H9 (cell line): ENCODE measurements around the gene RC3H1. TPM values are rescaled to one million over a fixed set of nuclear protein-coding genes. Genes with fewer than 3 reads are reported as not detected.

Experiments used
- DNase-seq: peaks from one replicate; pipeline ENCODE4 v3.0.0-alpha.2; 2017
- H2AFZ ChIP-seq: one replicate; pipeline ENCODE4 v1.6.1; 2013; ENCODE audit warnings: mild to moderate bottlenecking, low read length, control low read depth, moderate library complexity
- H2AK5ac ChIP-seq: 2 replicates; pipeline ENCODE4 v1.6.1; 2013; ENCODE audit warnings: low read length, control low read depth, mixed read lengths; ENCODE audit not compliant: insufficient read length
- H2BK120ac ChIP-seq: one replicate; pipeline ENCODE4 v1.6.1; 2013; ENCODE audit warnings: low read depth, mild to moderate bottlenecking, low read length, control low read depth, inconsistent platforms; ENCODE audit not compliant: poor library complexity, severe bottlenecking
- H2BK12ac ChIP-seq: 2 replicates; pipeline ENCODE4 v1.6.1; 2013; ENCODE audit warnings: low read length, control low read depth, mixed read lengths, low read depth; ENCODE audit not compliant: insufficient read length
- H2BK15ac ChIP-seq: 2 replicates; pipeline ENCODE4 v1.6.1; 2013; ENCODE audit warnings: low read depth, low read length, control low read depth
- H2BK20ac ChIP-seq: one replicate; pipeline ENCODE4 v1.6.1; 2013; ENCODE audit warnings: low read depth, mild to moderate bottlenecking, low read length, control low read depth, inconsistent platforms; ENCODE audit not compliant: poor library complexity, severe bottlenecking
- H2BK5ac ChIP-seq: 2 replicates; pipeline ENCODE4 v1.6.1; 2013; ENCODE audit warnings: low read length, control low read depth, mixed read lengths; ENCODE audit not compliant: insufficient read length
- H3K14ac ChIP-seq: 2 replicates; pipeline ENCODE4 v1.6.1; 2013; ENCODE audit warnings: low read length, control low read depth; ENCODE audit not compliant: insufficient read depth
- H3K18ac ChIP-seq: 2 replicates; pipeline ENCODE4 v1.6.1; 2013; ENCODE audit warnings: low read depth, mild to moderate bottlenecking, mixed read lengths, low read length, control low read depth; ENCODE audit not compliant: insufficient read length
- H3K23ac ChIP-seq: 2 replicates; pipeline ENCODE4 v1.6.1; 2013; ENCODE audit warnings: low read length, control low read depth, mixed read lengths, low read depth; ENCODE audit not compliant: insufficient read length
- H3K23me2 ChIP-seq: 2 replicates; pipeline ENCODE4 v1.6.1; 2013; ENCODE audit warnings: low read depth, mild to moderate bottlenecking, mixed read lengths, low read length, control low read depth; ENCODE audit not compliant: insufficient read length, poor library complexity, severe bottlenecking
- H3K27ac ChIP-seq: 2 replicates; pipeline ENCODE4 v1.5.1; 2013; ENCODE audit warnings: low read length, control low read depth, mixed read lengths, low read depth; ENCODE audit not compliant: insufficient read length
- H3K27me3 ChIP-seq: 2 replicates; pipeline ENCODE4 v1.6.1; 2013; ENCODE audit warnings: low read length, control low read depth, inconsistent platforms; ENCODE audit not compliant: insufficient read depth
- H3K4ac ChIP-seq: 2 replicates; pipeline ENCODE4 v1.6.1; 2013; ENCODE audit warnings: low read depth, mild to moderate bottlenecking, control low read depth, inconsistent platforms, low read length, moderate library complexity
- H3K4me1 ChIP-seq: 2 replicates; pipeline ENCODE4 v1.6.1; 2013; ENCODE audit warnings: low read length, control low read depth, inconsistent platforms; ENCODE audit not compliant: insufficient read depth
- H3K4me2 ChIP-seq: 2 replicates; pipeline ENCODE4 v1.6.1; 2013; ENCODE audit warnings: low read length, control low read depth, mixed read lengths; ENCODE audit not compliant: insufficient read length, insufficient read depth
- H3K56ac ChIP-seq: 2 replicates; pipeline ENCODE4 v1.6.1; 2013; ENCODE audit warnings: low read depth, mild to moderate bottlenecking, mixed read lengths, low read length, control low read depth; ENCODE audit not compliant: insufficient read length
- H3K79me1 ChIP-seq: 2 replicates; pipeline ENCODE4 v1.6.1; 2013; ENCODE audit warnings: low read depth, mild to moderate bottlenecking, moderate library complexity, low read length, control low read depth, inconsistent platforms; ENCODE audit not compliant: insufficient read depth, poor library complexity, severe bottlenecking
- H3K79me2 ChIP-seq: 2 replicates; pipeline ENCODE4 v1.6.1; 2013; ENCODE audit warnings: low read length, control low read depth, inconsistent platforms; ENCODE audit not compliant: insufficient read depth
- H3K9ac ChIP-seq: 2 replicates; pipeline ENCODE4 v1.6.1; 2013; ENCODE audit warnings: low read length, control low read depth, mixed read lengths; ENCODE audit not compliant: insufficient read length; ENCODE audit errors: extremely low read depth
- H3K9me3 ChIP-seq: one replicate; pipeline ENCODE4 v1.6.1; 2013; ENCODE audit warnings: low read depth, low read length, inconsistent platforms; ENCODE audit not compliant: control insufficient read depth
- H3T11ph ChIP-seq: one replicate; pipeline ENCODE4 v1.6.1; 2013; ENCODE audit warnings: mild to moderate bottlenecking, low read length, control low read depth, inconsistent platforms
- H4K20me1 ChIP-seq: one replicate; pipeline ENCODE4 v1.6.1; 2013; ENCODE audit not compliant: control insufficient read depth, insufficient read length, insufficient read depth
- H4K5ac ChIP-seq: 2 replicates; pipeline ENCODE4 v1.6.1; 2013; ENCODE audit warnings: low read depth, mild to moderate bottlenecking, mixed read lengths, low read length, control low read depth; ENCODE audit not compliant: insufficient read length
- H4K8ac ChIP-seq: replicated peaks from 2 replicates; pipeline ENCODE4 v1.6.1; 2013; ENCODE audit warnings: low read length, control low read depth, mixed read lengths, low read depth; ENCODE audit not compliant: insufficient read length
- H4K91ac ChIP-seq: 2 replicates; pipeline ENCODE4 v1.6.1; 2013; ENCODE audit warnings: low read depth, mild to moderate bottlenecking, moderate library complexity, mixed read lengths, low read length, control low read depth; ENCODE audit not compliant: insufficient read length
- H3K27ac Mint-ChIP-seq, 3 experiments: 2 replicates in 2 of 3; 3 replicates in 1 of 3; pipeline ENCODE4 v1.8.0; 2020 to 2021; ENCODE audit warnings: mixed read lengths in 3 of 3, mild to moderate bottlenecking in 1 of 3, moderate library complexity in 1 of 3
- H3K27me3 Mint-ChIP-seq: 2 replicates; pipeline ENCODE4 v1.8.0; 2021; ENCODE audit warnings: low read depth, mild to moderate bottlenecking, moderate library complexity, mixed read lengths
- H3K36me3 Mint-ChIP-seq, 3 experiments: 2 replicates in 2 of 3; 3 replicates in 1 of 3; pipeline ENCODE4 v1.8.0; 2020 to 2021; ENCODE audit warnings: low read depth in 3 of 3, mixed read lengths in 3 of 3; ENCODE audit not compliant: insufficient read depth in 1 of 3
- H3K4me1 Mint-ChIP-seq, 2 experiments: 2 replicates each; pipeline ENCODE4 v1.8.0; 2020; ENCODE audit warnings: mixed read lengths in 2 of 2
- H3K4me3 Mint-ChIP-seq, 2 experiments: 2 replicates in 1 of 2; 3 replicates in 1 of 2; pipeline ENCODE4 v1.8.0; 2020 to 2021; ENCODE audit warnings: mild to moderate bottlenecking in 2 of 2, mixed read lengths in 2 of 2, moderate library complexity in 1 of 2
- H3K9me3 Mint-ChIP-seq, 2 experiments: 2 replicates in 1 of 2; 3 replicates in 1 of 2; pipeline ENCODE4 v1.8.0; 2020; ENCODE audit warnings: mild to moderate bottlenecking in 2 of 2, mixed read lengths in 2 of 2, moderate library complexity in 1 of 2
- WGBS: extraction: QIAGEN DNeasy Blood & Tissue Kit; methylation state at CpG from one replicate; pipeline ENCODE4 v1.1.7; 2013; ENCODE audit warnings: missing lambda C conversion rate, low lambda C conversion rate, mixed read lengths; ENCODE audit not compliant: insufficient read length; ENCODE audit errors: extremely low coverage; 5-methylcytosine and 5-hydroxymethylcytosine counted together
- total RNA-seq: library from RNA; stranded (reverse); gene quantifications from 2 replicates; pipeline ENCODE4 v1.2.1, GENCODE V29; 2021
- TF ChIP-seq, protein P1 (sequence below): fragments of 200-600 bp; sonication (generic); conservative IDR thresholded peaks from 3 replicates; pipeline ENCODE4 v1.8.0; 2021; ENCODE audit warnings: antibody characterized with exemption, mild to moderate bottlenecking

The RC3H1 gene
- total RNA-seq, 1 experiment from 2014 or later, result 36.1 TPM

- Histone ChIP-seq H3K14ac (no peak overlapping the region), H2BK5ac (no peak overlapping the region), H3K4me2 (no peak overlapping the region), H2AFZ (no peak overlapping the region), H3K79me2 (no peaks in the 10 kb centered on the region), H3K23me2 (no peaks in the 10 kb centered on the region), H3K23ac (no peak overlapping the region), H2BK20ac (no peak overlapping the region), H4K5ac (no peak overlapping the region), H3K4ac (no peak overlapping the region), H3K27ac (no peak overlapping the region), H2BK12ac (no peak overlapping the region), H4K91ac (no peak overlapping the region), H3K56ac (no peak overlapping the region), H2AK5ac (no peak overlapping the region), H2BK15ac (no peak overlapping the region), H2BK120ac (no peak overlapping the region), H3K4me1 (peaks cover 4% of the 10 kb centered on the region; the same call in 1 of the 2 replicates), H3K18ac (no peak overlapping the region), H3K9ac (no peak overlapping the region), H3K27me3 (no peaks in the 10 kb centered on the region), H3T11ph (no peak overlapping the region), H3K9me3 (no peaks in the 10 kb centered on the region), H4K8ac (no peak overlapping the region), H4K20me1 (no peaks in the 10 kb centered on the region), H3K79me1 (no peaks in the 10 kb centered on the region)
- TF ChIP-seq, protein P1, sequence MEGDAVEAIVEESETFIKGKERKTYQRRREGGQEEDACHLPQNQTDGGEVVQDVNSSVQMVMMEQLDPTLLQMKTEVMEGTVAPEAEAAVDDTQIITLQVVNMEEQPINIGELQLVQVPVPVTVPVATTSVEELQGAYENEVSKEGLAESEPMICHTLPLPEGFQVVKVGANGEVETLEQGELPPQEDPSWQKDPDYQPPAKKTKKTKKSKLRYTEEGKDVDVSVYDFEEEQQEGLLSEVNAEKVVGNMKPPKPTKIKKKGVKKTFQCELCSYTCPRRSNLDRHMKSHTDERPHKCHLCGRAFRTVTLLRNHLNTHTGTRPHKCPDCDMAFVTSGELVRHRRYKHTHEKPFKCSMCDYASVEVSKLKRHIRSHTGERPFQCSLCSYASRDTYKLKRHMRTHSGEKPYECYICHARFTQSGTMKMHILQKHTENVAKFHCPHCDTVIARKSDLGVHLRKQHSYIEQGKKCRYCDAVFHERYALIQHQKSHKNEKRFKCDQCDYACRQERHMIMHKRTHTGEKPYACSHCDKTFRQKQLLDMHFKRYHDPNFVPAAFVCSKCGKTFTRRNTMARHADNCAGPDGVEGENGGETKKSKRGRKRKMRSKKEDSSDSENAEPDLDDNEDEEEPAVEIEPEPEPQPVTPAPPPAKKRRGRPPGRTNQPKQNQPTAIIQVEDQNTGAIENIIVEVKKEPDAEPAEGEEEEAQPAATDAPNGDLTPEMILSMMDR, result no peak
- no CpG with 5 or more reads among the region's 6 CpGs for WGBS
- peak overlapping the region in 1 of 3 experiments; percentile 19; a peak in 1 of 7 replicates for H3K27ac Mint-ChIP-seq
- no peaks in the 10 kb centered on the region for H3K9me3 Mint-ChIP-seq
- H3K27me3 Mint-ChIP-seq, result no peaks in the 10 kb centered on the region
- peaks cover 0 to 4% (median 2%) of the 10 kb centered on the region in 3 experiments; a peak in 3 of 7 replicates for H3K36me3 Mint-ChIP-seq
- no peak overlapping the region for H3K4me3 Mint-ChIP-seq
- no peak for DNase-seq
- peaks cover 19 to 31% of the 10 kb centered on the region in 2 experiments for H3K4me1 Mint-ChIP-seq
These were observed 118.2 kb downstream of the RC3H1 start for GRCh38 chr1:173903827-173904531.
